Panc1 (cell line): ENCODE data around the gene SP100. TPM values are rescaled to one million over a fixed set of nuclear protein-coding genes. Genes with fewer than 3 reads are reported as not detected.

ENCODE experiments used
- ATAC-seq: fragments of 200-7000 bp; cut with Tn5 transposase; 2 replicates; pipeline ENCODE4 v1.9.1; 2020; ENCODE audit warnings: mild to moderate bottlenecking, moderate library complexity
- BruUV-seq: library from RNA; stranded (reverse); fragments of 400-500 nt; replicated peaks from 2 replicates; lab custom pipeline; 2021; lab: Mats Ljungman, UMichigan
- CTCF ChIA-PET: fragments of 300-600 bp; sonication (Branson Sonifier 250); formaldehyde crosslinking; loops from one replicate; lab custom pipeline; 2022; ENCODE audit warnings: antibody characterized with exemption; lab: Charles Lee
- POLR2A ChIA-PET: fragments of 300-600 bp; sonication (Branson Sonifier 250); formaldehyde crosslinking; loops from one replicate; lab custom pipeline; 2022; ENCODE audit warnings: antibody characterized with exemption; lab: Charles Lee
- DNase-seq: peaks from one replicate; pipeline ENCODE4 v3.0.0-alpha.2; 2010; ENCODE audit warnings: low read depth, low spot score
- H3K27ac ChIP-seq: 2 replicates; pipeline ENCODE4 v1.5.1; 2011; ENCODE audit warnings: mild to moderate bottlenecking, low read length, inconsistent platforms
- H3K27me3 ChIP-seq: fragments of 200-500 bp; sonication (Bioruptor generic); 2 replicates; pipeline ENCODE4 v1.6.0; 2014; ENCODE audit warnings: low read length, inconsistent platforms; ENCODE audit not compliant: control insufficient read depth, insufficient read depth
- H3K36me3 ChIP-seq: fragments of 200-500 bp; sonication (Bioruptor generic); 2 replicates; pipeline ENCODE4 v1.5.1; 2014; ENCODE audit warnings: inconsistent platforms, mild to moderate bottlenecking, low read length, moderate library complexity; ENCODE audit not compliant: control insufficient read depth, insufficient read depth
- H3K4me1 ChIP-seq: 2 replicates; pipeline ENCODE4 v1.5.1; 2011; ENCODE audit warnings: inconsistent platforms, mild to moderate bottlenecking, low read length, moderate library complexity; ENCODE audit not compliant: control insufficient read depth, insufficient read depth
- H3K4me3 ChIP-seq, 2 experiments: 2 replicates each; pipeline ENCODE4 v1.5.1; 2011 to 2012; ENCODE audit warnings: low read depth in 2 of 2, low read length in 2 of 2, mild to moderate bottlenecking in 2 of 2, inconsistent platforms in 1 of 2, moderate library complexity in 1 of 2
- H3K9me3 ChIP-seq: fragments of 200-500 bp; sonication (Bioruptor generic); 2 replicates; pipeline ENCODE4 v1.5.1; 2014; ENCODE audit warnings: low read depth, mild to moderate bottlenecking, inconsistent platforms, low read length, moderate library complexity; ENCODE audit not compliant: control insufficient read depth, insufficient read depth
- CTCF ChIP-seq: fragments of 450-650 bp; IDR thresholded peaks from 2 replicates; pipeline ENCODE4 v1.5.1; 2017; ENCODE audit warnings: mild to moderate bottlenecking
- POLR2AphosphoS5 ChIP-seq: IDR thresholded peaks from 2 replicates; pipeline ENCODE4 v1.6.1; 2012; ENCODE audit warnings: mild to moderate bottlenecking, low read depth, low read length, moderate library complexity
- REST ChIP-seq, 2 experiments: IDR thresholded peaks; 2 replicates each; pipeline ENCODE4 v1.6.1; 2011 to 2012; ENCODE audit warnings: low read depth in 2 of 2, control low read depth in 1 of 2, low read length in 1 of 2, mild to moderate bottlenecking in 1 of 2, moderate library complexity in 1 of 2; ENCODE audit not compliant: insufficient read depth in 1 of 2
- SIN3A ChIP-seq: IDR thresholded peaks from 2 replicates; pipeline ENCODE4 v1.6.1; 2012; ENCODE audit warnings: low read depth, mild to moderate bottlenecking, low read length, moderate library complexity, borderline replicate concordance; ENCODE audit not compliant: insufficient read depth
- TCF7L2 ChIP-seq: IDR thresholded peaks from 2 replicates; pipeline ENCODE4 v1.6.1; 2011; ENCODE audit warnings: mild to moderate bottlenecking, low read depth, low read length, inconsistent platforms
- in situ Hi-C: cut with HindIII; loops from 2 replicates; pipeline ENCODE4 v1.10.0; 2016; ENCODE audit warnings: low sequenced_read_pairs, low pct_unique_long_range_greater_than_20kb
- intact Hi-C: fragments of 100-400 bp; cut with micrococcal nuclease; formaldehyde crosslinking; loops from one replicate; pipeline ENCODE4 v1.10.0; 2022; ENCODE audit not compliant: unreplicated experiment
- total RNA-seq: library from RNA; stranded (reverse); gene quantifications from one replicate; pipeline ENCODE4 v1.2.1, GENCODE V29; 2021; ENCODE audit not compliant: unreplicated experiment

SP100 gene
- total RNA-seq, 1 experiment from 2014 or later = 27.2 TPM

GRCh38 chr2:230494980-230495379 lies 79.0 kb downstream of the SP100 start:
- ATAC-seq = no peak
- intact Hi-C loops = no loop called here
- no peaks in the 10 kb centered on the region for H3K27me3 ChIP-seq
- no peaks in the 10 kb centered on the region for H3K4me1 ChIP-seq
- TF ChIP-seq POLR2AphosphoS5 = no peak
- TF ChIP-seq TCF7L2 = no peak
- no peak for TF ChIP-seq SIN3A
- TF ChIP-seq REST (IDR thresholded peaks at IDR 0.05; ENCODE audit: insufficient read depth in 1 of 2, low read depth in 2 of 2, low read length in 1 of 2) = no peak
- TF ChIP-seq CTCF = no peak
- ChIA-PET CTCF (no interaction called here), POLR2A (no interaction called here)
- no peak for DNase-seq
- H3K4me3 ChIP-seq = no peak overlapping the region
- no TSS peak for BruUV-seq
- H3K36me3 ChIP-seq = no peaks in the 10 kb centered on the region
- H3K27ac ChIP-seq = no peak overlapping the region
- no peaks in the 10 kb centered on the region for H3K9me3 ChIP-seq
- in situ Hi-C loops = no loop called here

GRCh38 chr2:230496891-230497290 lies 80.9 kb downstream of the SP100 start:
- no peaks in the 10 kb centered on the region for H3K36me3 ChIP-seq
- BruUV-seq = no TSS peak
- H3K9me3 ChIP-seq = no peaks in the 10 kb centered on the region
- H3K27me3 ChIP-seq = no peaks in the 10 kb centered on the region
- no peak for DNase-seq
- H3K27ac ChIP-seq = no peak overlapping the region
- CTCF ChIA-PET = no interaction called here
- no peak overlapping the region for H3K4me3 ChIP-seq
- intact Hi-C loops = no loop called here
- in situ Hi-C loops = no loop called here
- POLR2A ChIA-PET = no interaction called here
- TF ChIP-seq REST (IDR thresholded peaks at IDR 0.05; ENCODE audit: insufficient read depth in 1 of 2, low read depth in 2 of 2, low read length in 1 of 2) (no peak), CTCF (no peak), TCF7L2 (no peak), POLR2AphosphoS5 (no peak), SIN3A (no peak)
- H3K4me1 ChIP-seq = no peaks in the 10 kb centered on the region
- no peak for ATAC-seq
